Activated T-cell treated with anti-CD3 and anti-CD28 coated beads, Interleukin-2, amount 50 U/mL, for 24 hours (primary cell): ENCODE measurements around the gene AGMO.

Source experiments
- DNase-seq: peaks from one replicate; pipeline ENCODE4 v3.0.0-alpha.2; 2020
- H3K27ac Mint-ChIP-seq: 2 replicates; pipeline ENCODE4 v1.8.0; 2020; ENCODE audit warnings: mild to moderate bottlenecking, mixed read lengths
- H3K27me3 Mint-ChIP-seq: 2 replicates; pipeline ENCODE4 v1.8.0; 2020; ENCODE audit warnings: mixed read lengths
- H3K36me3 Mint-ChIP-seq: 2 replicates; pipeline ENCODE4 v1.8.0; 2020; ENCODE audit warnings: low read depth, mixed read lengths
- H3K4me1 Mint-ChIP-seq: 2 replicates; pipeline ENCODE4 v1.8.0; 2020; ENCODE audit warnings: low read depth, mixed read lengths
- H3K4me3 Mint-ChIP-seq: 2 replicates; pipeline ENCODE4 v1.8.0; 2020; ENCODE audit warnings: mild to moderate bottlenecking, moderate library complexity, mixed read lengths
- H3K9me3 Mint-ChIP-seq: 2 replicates; pipeline ENCODE4 v1.8.0; 2020; ENCODE audit warnings: mixed read lengths

The AGMO gene

GRCh38 chr7:15561835-15562234, at the start of gene AGMO:
Gene AGMO (minus strand): TSS chr7:15562015.
- Mint-ChIP-seq H3K36me3 (no peaks in the 10 kb centered on the region), H3K4me3 (no peak within 1 kb of the TSS), H3K27ac (no peak within 1 kb of the TSS), H3K4me1 (no peaks in the 10 kb centered on the region), H3K27me3 (no peaks in the 10 kb centered on the region), H3K9me3 (no peaks in the 10 kb centered on the region)
- no peak for DNase-seq

DNA sequence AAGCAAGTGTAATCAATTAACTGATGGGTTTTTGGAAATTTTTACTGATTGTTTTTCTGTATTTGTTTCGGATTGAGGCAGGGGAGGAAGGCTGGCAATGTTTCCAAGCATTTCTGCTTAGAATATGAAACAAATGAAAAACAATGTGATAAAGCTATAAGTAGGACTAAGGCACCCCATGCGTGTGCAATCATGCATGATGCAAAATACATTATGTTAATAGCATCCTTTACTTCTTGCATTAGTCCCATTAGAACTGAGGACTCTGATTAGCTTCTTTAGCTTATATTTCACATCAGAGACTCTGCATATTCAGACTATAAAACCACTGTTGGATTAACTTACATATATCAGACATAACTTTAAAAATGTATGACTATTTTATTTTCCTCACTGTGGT, 48.7 kb upstream of the AGMO start:
- Mint-ChIP-seq H3K4me1 (no peaks in the 10 kb centered on the region), H3K27me3 (no peaks in the 10 kb centered on the region)

DNA sequence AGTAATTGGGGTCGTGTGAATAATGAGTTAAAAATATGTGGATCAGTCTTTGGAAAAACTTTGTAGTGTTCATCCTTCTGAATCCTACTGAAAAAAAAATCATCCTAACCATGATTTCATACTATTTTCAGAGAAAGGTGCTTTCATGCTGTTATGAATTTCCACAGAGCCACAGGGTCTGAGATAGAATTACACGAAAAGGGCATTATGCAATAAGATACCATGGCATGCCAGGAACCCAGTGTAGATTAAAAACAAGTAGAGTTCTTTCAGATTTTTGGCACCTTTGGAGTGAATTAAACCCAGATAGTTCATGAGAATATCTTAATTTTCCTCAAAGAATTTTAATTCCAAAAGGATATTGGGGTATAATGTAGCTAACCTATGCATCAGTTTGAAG, 47.5 kb upstream of the AGMO start:
- DNase-seq = no peak
- Mint-ChIP-seq H3K9me3 (peaks cover 3% of the 10 kb centered on the region), H3K4me3 (no peak overlapping the region), H3K27me3 (no peaks in the 10 kb centered on the region), H3K27ac (no peak overlapping the region), H3K36me3 (no peaks in the 10 kb centered on the region), H3K4me1 (no peaks in the 10 kb centered on the region)

More for the DNA sequence above, 48.7 kb upstream of the AGMO start:
- Mint-ChIP-seq H3K4me3 (no peak overlapping the region), H3K27ac (no peak overlapping the region), H3K9me3 (peaks cover 3% of the 10 kb centered on the region), H3K36me3 (no peaks in the 10 kb centered on the region)
- DNase-seq = no peak

DNA sequence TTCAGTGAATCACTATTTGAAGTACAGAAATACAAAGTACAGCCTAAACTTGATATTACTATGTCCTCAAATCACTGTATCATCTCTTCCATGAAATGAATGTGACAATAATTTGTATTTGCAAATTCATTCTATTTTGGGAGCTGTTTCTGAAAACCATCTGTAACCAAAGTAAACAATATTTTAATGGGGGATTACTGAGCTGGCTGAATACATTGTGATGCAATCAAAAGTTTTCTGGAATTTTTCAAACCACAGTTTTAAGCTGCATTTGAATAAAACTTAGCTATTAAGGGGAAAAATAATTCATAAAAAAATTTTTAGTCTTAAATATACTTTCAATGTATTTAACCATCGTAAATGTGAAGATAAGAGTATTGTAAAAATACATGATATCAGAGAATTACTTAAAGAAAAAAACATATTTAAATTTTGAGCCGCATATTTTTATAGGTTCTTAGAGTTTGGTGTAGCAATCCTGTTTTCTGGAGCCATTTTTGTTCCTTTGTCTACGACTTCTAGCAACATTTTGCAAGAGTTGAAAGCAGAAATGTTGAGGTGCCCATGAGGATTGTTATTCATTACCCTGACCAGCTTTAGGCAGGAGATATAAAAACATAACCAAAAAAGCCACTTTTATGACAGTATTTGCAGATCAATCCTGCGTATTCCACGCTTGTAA, 45.9 kb upstream of the AGMO start:
- DNase-seq = no peak
- Mint-ChIP-seq H3K27me3 (no peaks in the 10 kb centered on the region), H3K36me3 (no peaks in the 10 kb centered on the region), H3K9me3 (peaks cover 7% of the 10 kb centered on the region), H3K27ac (no peak overlapping the region), H3K4me1 (no peaks in the 10 kb centered on the region), H3K4me3 (no peak overlapping the region)

GRCh38 chr7:15606561-15606960, 44.7 kb upstream of the AGMO start:
- H3K27me3 Mint-ChIP-seq = no peaks in the 10 kb centered on the region
- no peak for DNase-seq
- no peaks in the 10 kb centered on the region for H3K36me3 Mint-ChIP-seq
- H3K4me3 Mint-ChIP-seq = no peak overlapping the region
- no peaks in the 10 kb centered on the region for H3K4me1 Mint-ChIP-seq
- peaks cover 7% of the 10 kb centered on the region for H3K9me3 Mint-ChIP-seq
- no peak overlapping the region for H3K27ac Mint-ChIP-seq

DNA sequence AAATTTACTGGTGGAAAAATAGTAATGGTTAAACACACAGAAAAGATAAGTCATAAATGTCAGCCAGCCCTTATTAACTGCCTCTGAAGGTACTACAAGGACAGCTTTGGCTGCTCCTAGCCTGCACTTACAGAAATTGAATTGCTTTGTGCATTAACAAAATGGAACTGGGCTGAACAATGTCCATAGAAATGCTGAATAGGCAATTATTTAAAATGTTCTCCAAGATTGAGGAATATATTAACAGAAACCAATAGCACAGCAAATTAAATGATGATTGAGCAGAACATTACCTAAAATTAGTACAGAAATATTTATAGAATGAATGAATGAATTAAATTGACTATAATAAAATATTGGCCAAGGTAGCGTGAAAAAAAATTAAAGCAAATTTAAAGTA, 42.4 kb upstream of the AGMO start:
- no peaks in the 10 kb centered on the region for H3K27me3 Mint-ChIP-seq
- H3K4me3 Mint-ChIP-seq = no peak overlapping the region
- DNase-seq = no peak
- no peaks in the 10 kb centered on the region for H3K36me3 Mint-ChIP-seq
- H3K27ac Mint-ChIP-seq = no peak overlapping the region
- peaks cover 7% of the 10 kb centered on the region for H3K9me3 Mint-ChIP-seq
- H3K4me1 Mint-ChIP-seq = no peaks in the 10 kb centered on the region

DNA sequence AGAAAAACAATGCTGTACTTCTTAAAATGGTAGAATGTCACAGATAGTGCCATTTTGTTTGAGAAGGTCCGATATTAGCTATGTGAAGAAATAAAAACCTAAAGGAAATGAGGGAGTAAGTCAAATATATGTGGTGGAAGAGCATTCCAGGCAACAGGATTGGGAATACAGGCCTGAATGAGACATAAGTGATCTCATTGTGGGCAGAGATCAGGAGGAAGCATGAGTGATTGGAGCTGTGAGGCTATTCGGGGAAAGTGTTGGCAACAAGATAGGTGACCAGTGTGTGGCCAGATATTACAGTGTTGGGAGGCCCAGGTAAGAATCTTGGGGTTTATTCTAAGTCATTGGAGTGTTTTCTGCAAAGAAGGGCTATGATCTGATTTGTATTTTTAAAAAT, 41.3 kb upstream of the AGMO start:
- no peaks in the 10 kb centered on the region for H3K36me3 Mint-ChIP-seq
- H3K4me1 Mint-ChIP-seq = no peaks in the 10 kb centered on the region
- H3K27ac Mint-ChIP-seq = no peak overlapping the region
- DNase-seq = no peak
- peaks cover 7% of the 10 kb centered on the region for H3K9me3 Mint-ChIP-seq
- no peak overlapping the region for H3K4me3 Mint-ChIP-seq
- H3K27me3 Mint-ChIP-seq = no peaks in the 10 kb centered on the region

GRCh38 chr7:15602236-15602635, 40.4 kb upstream of the AGMO start:
- H3K9me3 Mint-ChIP-seq = peaks cover 7% of the 10 kb centered on the region
- H3K4me3 Mint-ChIP-seq = no peak overlapping the region
- no peak overlapping the region for H3K27ac Mint-ChIP-seq
- H3K4me1 Mint-ChIP-seq = no peaks in the 10 kb centered on the region
- H3K36me3 Mint-ChIP-seq = no peaks in the 10 kb centered on the region
- no peaks in the 10 kb centered on the region for H3K27me3 Mint-ChIP-seq
- no peak for DNase-seq

GRCh38 chr7:15601175-15601574, 39.4 kb upstream of the AGMO start:
- Mint-ChIP-seq H3K27me3 (no peaks in the 10 kb centered on the region), H3K4me3 (no peak overlapping the region), H3K36me3 (no peaks in the 10 kb centered on the region), H3K27ac (no peak overlapping the region), H3K4me1 (no peaks in the 10 kb centered on the region), H3K9me3 (peaks cover 4% of the 10 kb centered on the region)
- DNase-seq = no peak

GRCh38 chr7:15600298-15600697, 38.5 kb upstream of the AGMO start:
- no peaks in the 10 kb centered on the region for H3K27me3 Mint-ChIP-seq
- no peaks in the 10 kb centered on the region for H3K4me1 Mint-ChIP-seq
- no peak for DNase-seq
- no peak overlapping the region for H3K27ac Mint-ChIP-seq
- H3K4me3 Mint-ChIP-seq = no peak overlapping the region
- no peaks in the 10 kb centered on the region for H3K36me3 Mint-ChIP-seq
- H3K9me3 Mint-ChIP-seq = peaks cover 4% of the 10 kb centered on the region

DNA sequence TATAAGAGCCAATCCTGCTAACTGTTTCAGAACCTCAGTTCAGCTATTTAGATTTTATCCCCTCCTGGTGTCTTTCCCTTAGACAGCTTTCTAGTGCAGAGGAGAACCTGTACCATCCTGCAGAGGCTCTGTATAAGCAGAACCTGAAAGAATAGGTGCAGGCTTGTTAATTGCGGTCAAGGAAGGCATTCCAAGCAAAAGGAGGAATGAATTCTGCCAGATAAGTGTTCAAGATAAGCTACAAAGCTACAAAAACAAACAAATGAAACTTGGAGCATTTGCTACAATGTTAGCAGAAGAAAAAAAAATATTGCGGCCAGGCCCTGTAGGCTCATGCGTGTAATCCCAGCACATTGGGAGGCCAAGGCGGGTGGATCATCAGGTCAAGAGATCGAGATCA, 32.6 kb upstream of the AGMO start:
- Mint-ChIP-seq H3K27me3 (no peaks in the 10 kb centered on the region), H3K27ac (no peak overlapping the region), H3K4me1 (no peaks in the 10 kb centered on the region), H3K4me3 (no peak overlapping the region), H3K36me3 (no peaks in the 10 kb centered on the region), H3K9me3 (peaks cover 7% of the 10 kb centered on the region)
- no peak for DNase-seq

GRCh38 chr7:15593382-15593781, 31.6 kb upstream of the AGMO start:
- Mint-ChIP-seq H3K27ac (no peak overlapping the region), H3K4me1 (no peaks in the 10 kb centered on the region), H3K9me3 (peaks cover 7% of the 10 kb centered on the region), H3K27me3 (no peaks in the 10 kb centered on the region), H3K4me3 (no peak overlapping the region), H3K36me3 (no peaks in the 10 kb centered on the region)
- DNase-seq = no peak

DNA sequence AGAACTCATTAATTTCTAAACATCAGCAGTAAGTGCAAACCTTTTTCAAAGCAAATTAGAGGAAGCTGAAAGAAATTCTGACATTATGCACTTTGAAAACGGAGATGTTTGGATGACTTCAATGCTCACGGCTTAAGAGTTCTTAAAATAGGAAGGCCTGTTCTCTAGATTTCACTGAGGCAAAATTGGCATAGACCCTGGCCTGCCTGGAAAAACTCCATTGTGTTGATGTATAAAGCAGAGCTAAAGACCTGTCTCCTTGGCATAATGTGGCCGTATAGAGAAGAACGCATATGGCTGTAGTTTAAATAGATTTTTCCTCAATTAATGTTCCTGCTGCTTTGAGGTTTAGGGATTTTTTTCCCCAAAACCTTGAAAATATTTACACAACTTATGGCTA, 24.5 kb upstream of the AGMO start:
- no peaks in the 10 kb centered on the region for H3K4me1 Mint-ChIP-seq
- DNase-seq = no peak
- no peak overlapping the region for H3K27ac Mint-ChIP-seq
- no peak overlapping the region for H3K4me3 Mint-ChIP-seq
- H3K27me3 Mint-ChIP-seq = no peaks in the 10 kb centered on the region
- H3K36me3 Mint-ChIP-seq = no peaks in the 10 kb centered on the region
- peaks cover 9% of the 10 kb centered on the region for H3K9me3 Mint-ChIP-seq

GRCh38 chr7:15584575-15584974, 22.8 kb upstream of the AGMO start:
- Mint-ChIP-seq H3K27ac (no peak overlapping the region), H3K9me3 (peaks cover 6% of the 10 kb centered on the region), H3K36me3 (no peaks in the 10 kb centered on the region), H3K27me3 (no peaks in the 10 kb centered on the region), H3K4me1 (no peaks in the 10 kb centered on the region), H3K4me3 (no peak overlapping the region)
- DNase-seq = no peak

DNA sequence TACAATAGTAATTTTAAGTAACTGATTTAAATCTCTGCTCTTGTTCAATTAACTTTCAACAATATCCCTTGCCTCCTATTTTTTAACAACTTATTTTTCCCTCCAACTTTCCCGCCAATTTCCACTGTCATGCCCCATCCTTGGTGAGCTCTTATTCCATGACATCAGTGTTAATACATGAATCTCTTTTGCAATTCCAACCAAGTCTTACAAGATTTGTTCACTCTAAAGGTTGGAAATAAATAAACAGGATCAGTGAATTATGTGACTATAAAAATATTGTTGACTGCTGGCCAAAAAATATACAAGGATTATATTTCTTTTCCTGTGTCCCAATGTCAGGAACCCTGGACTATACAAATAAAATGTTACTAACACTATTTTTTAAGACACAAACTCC, 21.0 kb upstream of the AGMO start:
- no peak overlapping the region for H3K27ac Mint-ChIP-seq
- no peak for DNase-seq
- H3K36me3 Mint-ChIP-seq = no peaks in the 10 kb centered on the region
- no peaks in the 10 kb centered on the region for H3K27me3 Mint-ChIP-seq
- H3K4me3 Mint-ChIP-seq = no peak overlapping the region
- no peaks in the 10 kb centered on the region for H3K4me1 Mint-ChIP-seq
- H3K9me3 Mint-ChIP-seq = peaks cover 6% of the 10 kb centered on the region

GRCh38 chr7:15581352-15581951, 19.6 kb upstream of the AGMO start:
- Mint-ChIP-seq H3K27me3 (no peaks in the 10 kb centered on the region), H3K36me3 (no peaks in the 10 kb centered on the region), H3K27ac (no peak overlapping the region), H3K4me3 (no peak overlapping the region), H3K9me3 (peaks cover 9% of the 10 kb centered on the region), H3K4me1 (no peaks in the 10 kb centered on the region)
- DNase-seq = no peak
